ENCODE measurements around the gene NDST3.
A peak's percentile ranks its signal among the peaks of the same experiment; 100 is the strongest.
"Not testable (repeated sequence)": the region's sequence is repeated elsewhere in the genome, so short reads cannot be mapped to it uniquely, and the experiment has no call there.

The NDST3 gene

DNA sequence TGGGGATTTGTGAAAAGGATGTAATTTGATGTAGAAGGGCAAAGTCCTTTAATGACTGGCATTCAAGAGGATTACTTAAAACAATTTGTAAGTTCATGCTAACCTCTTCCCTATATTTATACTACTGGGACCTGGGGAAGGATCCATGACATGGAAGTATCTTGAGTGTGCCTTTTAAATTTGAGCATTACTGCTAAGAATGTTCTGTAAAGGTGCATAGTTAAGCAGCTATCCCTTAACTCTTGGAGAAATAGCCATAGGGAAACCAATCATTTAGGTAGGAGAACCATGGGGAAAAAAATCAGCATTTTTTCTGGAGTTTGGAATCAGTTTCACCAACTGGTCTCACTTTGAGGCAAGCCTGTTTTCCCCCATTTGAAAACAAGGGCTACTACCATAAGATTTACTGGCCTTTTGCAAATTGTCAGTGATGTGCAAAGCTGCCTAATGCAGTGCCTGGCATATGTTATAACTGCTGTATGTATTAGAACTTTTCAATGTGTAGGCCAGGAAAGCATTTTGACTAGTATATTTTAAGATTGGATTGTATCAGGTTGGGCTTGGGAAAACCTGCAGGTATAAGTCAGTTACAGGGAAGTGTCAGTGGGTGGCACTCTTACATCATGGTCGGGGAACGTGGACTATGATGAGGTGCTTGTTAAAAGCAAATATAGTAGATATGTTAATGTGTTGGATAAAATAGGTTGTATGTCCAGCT, 246.4 kb downstream of the NDST3 start:
- Mint-ChIP-seq H3K27me3 (no peaks in the 10 kb centered on the region), H3K4me3 (peak overlapping the region; percentile 93), H3K9me3 (no peaks in the 10 kb centered on the region), H3K36me3 (ENCODE audit: low read depth) (peaks cover 53% of the 10 kb centered on the region), H3K4me1 (ENCODE audit: low read depth) (peaks cover 42% of the 10 kb centered on the region), H3K27ac (peak overlapping the region; percentile 99)
- peak; percentile 40 for DNase-seq

DNA sequence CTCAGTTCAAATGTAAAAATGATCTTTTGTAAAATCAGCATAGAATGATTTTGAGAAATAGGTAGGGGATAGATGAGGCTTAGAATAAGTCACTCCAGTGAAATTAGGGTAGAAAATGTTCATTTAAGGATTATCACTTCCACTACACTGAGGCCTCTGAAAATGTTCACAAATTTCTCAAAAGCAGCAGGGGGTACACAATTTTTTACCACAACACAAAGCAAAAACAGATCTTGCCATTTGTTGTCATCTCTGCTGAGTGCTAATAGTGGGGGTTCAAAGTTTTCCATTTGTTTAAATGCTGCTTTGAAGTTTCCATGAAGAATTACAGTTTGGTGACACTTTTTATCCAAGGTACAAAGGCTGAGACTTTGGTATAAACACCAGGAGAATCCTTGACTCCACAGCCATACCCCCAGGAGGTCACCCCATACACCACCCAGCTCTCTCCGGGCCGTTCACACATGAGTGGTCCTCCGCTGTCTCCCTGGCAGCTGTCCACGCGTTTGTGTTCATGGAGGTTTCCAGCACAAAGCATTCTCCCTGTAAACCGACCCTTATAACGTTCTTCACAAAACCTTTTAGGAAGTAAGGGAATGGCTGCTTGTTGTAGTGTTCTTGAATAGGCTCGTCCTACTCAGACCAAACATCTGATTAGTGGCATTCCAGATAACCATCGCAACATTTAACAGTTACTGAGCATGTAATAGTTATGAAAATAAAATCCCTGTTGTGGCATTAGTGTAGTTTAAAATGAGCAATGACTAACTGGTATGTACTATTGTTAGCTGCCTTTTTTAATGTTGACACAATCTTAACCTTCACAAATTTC, 247.5 kb downstream of the NDST3 start:
- peak overlapping the region; percentile 93 for H3K4me3 Mint-ChIP-seq
- H3K36me3 Mint-ChIP-seq (ENCODE audit: low read depth), result peaks cover 60% of the 10 kb centered on the region
- no peaks in the 10 kb centered on the region for H3K9me3 Mint-ChIP-seq
- no peaks in the 10 kb centered on the region for H3K27me3 Mint-ChIP-seq
- peak; percentile 58 for DNase-seq
- H3K27ac Mint-ChIP-seq, result peak overlapping the region; percentile 99
- H3K4me1 Mint-ChIP-seq (ENCODE audit: low read depth), result peaks cover 40% of the 10 kb centered on the region

DNA sequence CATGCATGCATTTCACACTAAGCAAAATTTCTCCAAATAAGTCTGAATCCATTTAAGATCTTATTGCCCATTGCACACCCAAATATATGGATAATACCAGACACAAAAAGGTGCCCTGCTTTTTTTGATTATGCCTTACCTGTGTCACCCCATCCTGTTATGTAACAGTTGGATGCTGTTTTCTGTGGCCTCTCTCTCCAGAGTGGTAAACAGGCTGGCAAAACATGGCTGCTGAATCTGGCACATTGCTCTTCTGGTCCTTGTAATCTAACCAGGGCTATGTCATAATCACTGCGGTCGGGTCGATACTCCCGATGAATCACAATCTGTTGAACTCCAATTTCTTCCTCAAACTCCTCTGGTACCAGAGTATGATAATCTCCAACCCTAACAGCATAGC, 248.4 kb downstream of the NDST3 start:
- Mint-ChIP-seq H3K36me3 (ENCODE audit: low read depth) (peaks cover 60% of the 10 kb centered on the region), H3K4me3 (peak overlapping the region; percentile 34), H3K27ac (peak overlapping the region; percentile 77), H3K9me3 (no peaks in the 10 kb centered on the region), H3K4me1 (ENCODE audit: low read depth) (peaks cover 32% of the 10 kb centered on the region), H3K27me3 (no peaks in the 10 kb centered on the region)
- peak; percentile 46 for DNase-seq

DNA sequence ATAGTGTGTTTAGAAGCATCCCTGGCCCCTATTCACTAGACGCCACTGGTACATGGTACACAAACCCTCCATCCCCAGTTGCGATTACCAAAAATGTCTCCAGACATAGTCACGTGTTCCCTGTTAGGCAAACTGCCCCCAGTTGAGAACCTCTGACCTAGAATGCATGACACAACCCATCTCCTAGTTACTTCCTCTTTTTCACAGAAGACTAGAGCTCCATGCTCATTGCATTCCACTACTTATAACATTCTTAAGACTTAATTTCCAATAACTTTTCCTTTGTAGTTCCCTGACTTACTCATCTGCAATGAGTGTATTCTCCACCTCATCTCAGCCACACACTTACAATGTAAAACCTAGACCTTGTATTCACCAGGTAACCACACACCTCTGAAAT, 249.9 kb downstream of the NDST3 start:
- H3K4me1 Mint-ChIP-seq (ENCODE audit: low read depth), result peaks cover 25% of the 10 kb centered on the region
- peaks cover 48% of the 10 kb centered on the region for H3K36me3 Mint-ChIP-seq (ENCODE audit: low read depth)
- no peak for DNase-seq
- no peaks in the 10 kb centered on the region for H3K27me3 Mint-ChIP-seq
- no peak overlapping the region for H3K4me3 Mint-ChIP-seq
- peak overlapping the region; percentile 30 for H3K27ac Mint-ChIP-seq
- no peaks in the 10 kb centered on the region for H3K9me3 Mint-ChIP-seq

- DNase-seq, result no peak
- H3K4me1 Mint-ChIP-seq (ENCODE audit: low read depth), result peaks cover 19% of the 10 kb centered on the region
- H3K36me3 Mint-ChIP-seq (ENCODE audit: low read depth), result peaks cover 30% of the 10 kb centered on the region
- H3K27ac Mint-ChIP-seq, result no peak overlapping the region
- no peaks in the 10 kb centered on the region for H3K27me3 Mint-ChIP-seq
- no peak overlapping the region for H3K4me3 Mint-ChIP-seq
- H3K9me3 Mint-ChIP-seq, result no peaks in the 10 kb centered on the region
These were observed 251.6 kb downstream of the NDST3 start for GRCh38 chr4:118285931-118286330.

- Mint-ChIP-seq H3K9me3 (no peaks in the 10 kb centered on the region), H3K27ac (no peak overlapping the region), H3K27me3 (no peaks in the 10 kb centered on the region), H3K4me1 (ENCODE audit: low read depth) (peaks cover 15% of the 10 kb centered on the region), H3K4me3 (no peak overlapping the region), H3K36me3 (ENCODE audit: low read depth) (peaks cover 23% of the 10 kb centered on the region)
- no peak for DNase-seq
These were observed 252.4 kb downstream of the NDST3 start for GRCh38 chr4:118286685-118287084.

- Mint-ChIP-seq H3K27me3 (no peaks in the 10 kb centered on the region), H3K9me3 (no peaks in the 10 kb centered on the region)
These were observed 253.6 kb downstream of the NDST3 start for GRCh38 chr4:118287711-118288451.

GRCh38 chr4:118289794-118290193, 255.5 kb downstream of the NDST3 start:
- H3K4me1 Mint-ChIP-seq (ENCODE audit: low read depth), result peaks cover 3% of the 10 kb centered on the region
- no peaks in the 10 kb centered on the region for H3K9me3 Mint-ChIP-seq
- H3K27ac Mint-ChIP-seq, result no peak overlapping the region
- no peak overlapping the region for H3K4me3 Mint-ChIP-seq
- no peaks in the 10 kb centered on the region for H3K27me3 Mint-ChIP-seq
- peaks cover 8% of the 10 kb centered on the region for H3K36me3 Mint-ChIP-seq (ENCODE audit: low read depth)
- no peak for DNase-seq

More at GRCh38 chr4:118287711-118288451, 253.6 kb downstream of the NDST3 start:
- peaks cover 6% of the 10 kb centered on the region for H3K4me1 Mint-ChIP-seq (ENCODE audit: low read depth)
- H3K36me3 Mint-ChIP-seq (ENCODE audit: low read depth), result peaks cover 11% of the 10 kb centered on the region
- no peak overlapping the region for H3K4me3 Mint-ChIP-seq
- no peak overlapping the region for H3K27ac Mint-ChIP-seq
- DNase-seq, result no peak

DNA sequence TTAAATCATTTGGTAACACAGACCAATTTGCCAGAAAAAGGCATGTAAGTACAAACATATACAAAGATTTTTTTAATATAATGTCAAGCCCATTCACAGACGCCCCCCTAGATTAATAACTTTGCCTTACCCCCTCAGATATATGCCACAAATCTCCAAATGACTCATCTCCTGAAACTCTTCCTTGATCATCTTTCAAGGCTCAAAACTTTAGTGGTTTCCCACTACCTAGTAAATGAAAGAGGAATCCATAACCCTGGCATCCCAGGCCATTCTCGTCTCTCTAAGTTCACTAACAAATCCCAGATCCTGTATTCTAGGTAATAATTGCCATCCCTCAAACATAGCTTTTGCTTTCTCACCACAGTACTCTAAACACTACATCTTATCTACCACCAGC, 256.7 kb downstream of the NDST3 start:
- peaks cover 7% of the 10 kb centered on the region for H3K36me3 Mint-ChIP-seq (ENCODE audit: low read depth)
- no peak for DNase-seq

GRCh38 chr4:118296729-118297128, 262.4 kb downstream of the NDST3 start:
- H3K27ac Mint-ChIP-seq, result no peak overlapping the region
- no peaks in the 10 kb centered on the region for H3K36me3 Mint-ChIP-seq (ENCODE audit: low read depth)
- H3K4me1 Mint-ChIP-seq (ENCODE audit: low read depth), result no peaks in the 10 kb centered on the region
- peaks cover 2% of the 10 kb centered on the region for H3K27me3 Mint-ChIP-seq
- DNase-seq, result no peak
- no peak overlapping the region for H3K4me3 Mint-ChIP-seq
- no peaks in the 10 kb centered on the region for H3K9me3 Mint-ChIP-seq

More for the DNA sequence above, 256.7 kb downstream of the NDST3 start:
- no peaks in the 10 kb centered on the region for H3K27me3 Mint-ChIP-seq
- H3K9me3 Mint-ChIP-seq, result no peaks in the 10 kb centered on the region
- H3K4me1 Mint-ChIP-seq (ENCODE audit: low read depth), result peaks cover 3% of the 10 kb centered on the region
- H3K4me3 Mint-ChIP-seq, result no peak overlapping the region
- no peak overlapping the region for H3K27ac Mint-ChIP-seq

GRCh38 chr4:118299619-118300018, 265.3 kb downstream of the NDST3 start:
- DNase-seq, H3K4me3 Mint-ChIP-seq, H3K27me3 Mint-ChIP-seq: not testable (repeated sequence)

GRCh38 chr4:118307643-118308042, 273.4 kb downstream of the NDST3 start:
- Mint-ChIP-seq H3K9me3 (no peaks in the 10 kb centered on the region), H3K36me3 (ENCODE audit: low read depth) (no peaks in the 10 kb centered on the region), H3K27me3 (peaks cover 10% of the 10 kb centered on the region), H3K27ac (no peak overlapping the region), H3K4me1 (ENCODE audit: low read depth) (no peaks in the 10 kb centered on the region), H3K4me3 (no peak overlapping the region)
- no peak for DNase-seq

More at GRCh38 chr4:118299619-118300018, 265.3 kb downstream of the NDST3 start:
- H3K36me3 Mint-ChIP-seq (ENCODE audit: low read depth); H3K4me1 Mint-ChIP-seq (ENCODE audit: low read depth); H3K9me3 Mint-ChIP-seq; H3K27ac Mint-ChIP-seq: not testable (repeated sequence)

All from activated T-cell treated with anti-CD3 and anti-CD28 coated beads, Interleukin-2, amount 50 U/mL, for 24 hours (primary cell).